HuH-7.5 (cell line): ENCODE data around the gene ANKMY1.
"Not testable (repeated sequence)": the region's sequence is repeated elsewhere in the genome, so short reads cannot be mapped to it uniquely, and the experiment has no call there.

ENCODE experiments used
- DNase-seq: peaks from one replicate; pipeline ENCODE4 v3.0.0; 2011; ENCODE audit warnings: low spot score

ANKMY1 gene

GRCh38 chr2:240554767-240555493 is 2.9 kb downstream of the ANKMY1 start:
- no peak for DNase-seq

DNA sequence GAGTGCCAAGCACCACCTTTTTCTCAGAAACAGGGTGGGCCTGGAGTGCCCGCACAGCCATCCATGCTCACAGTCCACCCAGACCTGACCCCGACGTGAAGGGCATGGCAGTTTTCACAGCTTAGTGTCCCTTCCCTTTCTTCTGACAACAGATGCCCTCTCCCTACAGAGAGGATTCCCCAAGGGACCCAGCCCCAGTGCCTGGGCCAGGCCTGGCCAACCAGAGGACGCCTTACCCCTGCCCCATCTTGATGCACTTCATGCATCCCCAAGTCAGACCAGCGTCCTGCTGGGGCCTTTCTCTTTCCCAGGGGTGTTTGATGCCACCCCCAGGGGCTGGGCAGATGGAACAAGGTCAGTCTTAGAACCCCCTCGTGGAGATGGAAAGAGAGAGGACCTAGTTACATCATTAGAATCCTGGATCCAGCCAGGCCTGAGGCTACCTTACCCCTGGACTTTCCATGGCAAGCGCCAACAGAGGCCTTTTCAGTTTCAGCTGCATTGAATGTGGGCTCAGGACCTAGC is 3.8 kb downstream of the ANKMY1 start:
- DNase-seq = no peak

- no peak for DNase-seq
Observed at GRCh38 chr2:240551811-240552210, 6.0 kb downstream of the ANKMY1 start.

DNA sequence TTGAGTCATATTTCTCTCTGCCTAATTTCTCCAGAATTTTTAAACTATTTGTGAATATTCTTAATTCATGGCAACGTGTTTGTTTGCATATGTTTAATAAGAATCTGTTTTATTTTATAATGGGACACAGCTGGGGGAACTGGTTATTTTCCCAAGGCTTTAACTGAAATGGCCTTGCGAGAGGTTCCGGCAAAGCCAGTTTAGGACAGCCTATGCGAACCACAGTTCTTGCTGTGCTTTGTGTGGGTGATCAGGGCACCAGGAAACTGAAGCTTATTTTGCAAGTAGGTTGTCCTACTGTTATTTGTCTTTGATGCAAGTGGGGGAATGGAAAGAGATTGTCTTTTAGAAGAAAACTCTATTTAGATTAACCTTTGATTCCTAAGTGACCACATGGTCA is 6.5 kb downstream of the ANKMY1 start:
- DNase-seq = no peak

- no peak for DNase-seq
Observed at GRCh38 chr2:240539906-240540305, 17.9 kb downstream of the ANKMY1 start.

DNA sequence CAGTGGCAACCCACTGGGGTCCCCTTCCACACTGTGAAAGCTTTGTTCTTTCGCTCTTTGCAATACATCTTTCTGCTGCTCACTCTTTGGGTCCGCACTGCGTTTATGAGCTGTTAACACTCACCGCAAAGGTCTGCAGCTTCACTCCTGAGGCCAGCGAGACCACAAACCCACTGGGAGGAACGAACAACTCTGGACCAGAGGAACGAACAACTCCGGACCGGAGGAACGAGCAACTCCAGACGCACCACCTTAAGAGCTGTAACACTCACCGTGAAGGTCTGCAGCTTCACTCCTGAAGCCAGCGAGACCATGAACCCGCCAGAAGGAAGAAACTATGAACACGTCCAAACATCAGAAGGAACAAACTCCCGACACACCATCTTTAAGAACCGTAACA is 18.7 kb downstream of the ANKMY1 start:
- DNase-seq = not testable (repeated sequence)

- no peak for DNase-seq
Observed at GRCh38 chr2:240538031-240538780, 19.6 kb downstream of the ANKMY1 start.

- DNase-seq = no peak
Observed at GRCh38 chr2:240532031-240532775, 25.6 kb downstream of the ANKMY1 start.

GRCh38 chr2:240531038-240531437 is 26.8 kb downstream of the ANKMY1 start:
- no peak for DNase-seq

- no peak for DNase-seq
Observed at GRCh38 chr2:240530181-240530580, 27.6 kb downstream of the ANKMY1 start.

- no peak for DNase-seq
Observed at GRCh38 chr2:240529344-240529999, 28.3 kb downstream of the ANKMY1 start.

GRCh38 chr2:240528406-240529040 is 29.3 kb downstream of the ANKMY1 start:
- DNase-seq = no peak

DNA sequence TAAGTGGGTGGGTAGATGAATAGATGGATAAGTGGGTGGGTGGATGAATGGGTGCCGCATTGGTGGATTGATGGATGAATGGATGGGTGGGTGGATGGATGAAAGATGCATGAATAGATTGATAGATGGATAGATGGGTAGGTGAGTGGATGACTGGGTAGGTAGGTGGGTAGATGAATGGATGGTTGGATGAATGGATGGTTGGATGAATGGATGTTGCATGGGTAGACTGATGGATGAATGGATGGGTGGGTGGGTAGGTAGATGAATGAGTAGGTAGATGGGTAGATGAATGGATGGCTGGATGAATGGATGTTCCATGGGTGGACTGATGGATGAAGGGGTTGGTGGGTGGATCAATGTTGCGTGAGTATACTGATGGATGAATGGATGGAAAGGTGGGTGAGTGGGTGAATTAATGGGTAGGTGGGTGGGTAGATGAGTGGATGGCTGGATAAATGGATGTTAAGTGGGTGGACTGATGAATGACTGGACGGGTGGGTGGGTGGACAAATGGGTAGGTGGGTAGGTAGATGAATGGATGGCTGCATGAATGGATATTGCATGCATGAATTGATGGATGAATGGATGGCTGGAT is 30.5 kb downstream of the ANKMY1 start:
- DNase-seq = no peak

DNA sequence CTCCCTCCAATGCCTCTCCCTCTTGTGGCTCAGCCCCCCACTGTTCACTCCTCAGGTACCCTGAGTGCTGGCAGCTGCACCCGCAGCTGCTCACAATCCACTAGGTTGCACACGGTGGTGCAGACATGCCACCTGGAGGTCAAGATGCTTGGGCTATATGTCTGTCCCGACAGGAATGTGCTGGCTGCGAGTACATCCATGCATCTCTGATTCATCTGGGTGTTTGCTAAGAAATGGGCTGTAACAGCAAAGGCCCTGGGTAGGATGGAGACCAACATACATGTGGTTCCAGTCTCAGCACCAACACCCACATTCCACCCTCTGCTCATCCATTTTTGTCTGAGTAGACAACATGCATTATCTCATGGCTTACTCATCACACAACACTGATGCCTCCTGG is 31.3 kb downstream of the ANKMY1 start:
- DNase-seq = no peak

DNA sequence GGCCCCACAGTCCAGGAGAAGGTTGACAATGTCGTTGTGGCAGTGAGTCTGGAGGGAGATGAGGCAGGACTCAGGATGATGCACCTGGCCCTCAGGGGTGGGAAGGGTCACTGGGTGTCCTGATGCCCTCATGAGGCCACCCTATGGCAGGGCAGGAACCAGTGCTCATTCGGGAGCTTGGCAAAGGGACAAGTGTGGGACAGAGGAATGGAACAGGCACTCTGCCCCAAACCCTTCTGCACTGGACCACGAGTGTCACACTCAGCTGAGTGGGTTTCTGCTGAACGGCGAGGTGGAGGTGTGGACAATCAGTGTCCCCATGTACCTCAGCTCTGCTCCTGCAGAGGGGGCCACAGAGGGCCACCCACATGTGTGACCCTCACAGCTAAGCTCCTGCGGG is 32.0 kb downstream of the ANKMY1 start:
- DNase-seq = no peak

DNA sequence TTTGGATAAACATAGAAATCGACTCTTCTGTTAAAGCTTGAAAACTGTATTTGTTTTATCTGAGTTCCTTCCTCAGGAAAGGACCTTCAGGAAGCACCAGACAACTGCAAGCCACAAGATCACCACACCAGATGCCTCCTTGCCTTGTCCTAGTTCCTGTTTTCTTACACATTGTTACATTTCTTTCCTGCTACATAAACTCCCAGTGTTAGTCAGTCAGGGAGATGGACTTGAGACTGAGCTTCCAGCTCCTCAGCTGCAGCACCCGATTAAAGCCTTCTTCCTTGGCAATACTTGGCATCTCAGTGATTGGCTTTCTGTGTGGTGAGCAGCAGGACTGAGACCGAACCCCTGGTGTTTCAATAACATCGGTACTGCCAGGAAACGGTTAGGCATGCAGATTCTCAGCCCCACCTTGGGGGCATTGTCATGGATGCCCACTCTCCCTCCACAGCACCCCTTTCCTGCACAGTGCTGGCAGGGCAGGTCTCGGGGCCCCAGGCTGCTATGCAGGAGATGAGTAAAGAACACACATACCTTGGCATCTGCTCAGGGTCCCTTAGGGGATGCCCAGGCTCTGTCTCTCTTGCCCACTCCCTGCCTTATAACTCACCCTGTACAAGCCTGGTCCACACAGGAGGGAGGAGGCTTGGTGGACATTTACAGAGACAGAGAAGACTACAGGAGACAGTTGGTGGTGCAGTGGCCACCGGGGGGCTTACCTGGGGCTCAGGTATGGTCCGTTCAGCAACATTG is 32.6 kb downstream of the ANKMY1 start:
- no peak for DNase-seq

- no peak for DNase-seq
Observed at GRCh38 chr2:240523451-240524281, 34.1 kb downstream of the ANKMY1 start.

DNA sequence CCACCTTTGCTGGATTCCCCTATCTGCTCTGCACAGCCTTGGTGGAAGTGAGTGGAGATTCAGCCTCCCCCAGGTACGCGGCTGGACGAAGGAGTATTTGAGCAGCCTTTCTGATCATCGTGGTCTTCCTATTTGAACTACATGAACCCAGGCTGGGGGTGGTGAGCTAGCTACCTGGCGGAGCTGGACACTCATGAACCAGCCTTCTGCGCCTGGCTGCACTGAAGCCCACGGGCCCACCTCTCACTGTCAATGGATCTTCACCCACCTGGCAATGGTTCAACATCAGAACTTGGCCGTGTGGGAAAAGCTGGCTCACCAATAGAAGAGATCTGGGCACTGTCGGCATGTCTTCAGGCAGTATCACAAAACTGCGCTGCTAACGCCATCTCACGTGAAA is 35.4 kb downstream of the ANKMY1 start:
- DNase-seq = no peak

- DNase-seq = not testable (repeated sequence)
Observed at GRCh38 chr2:240521885-240522284, 35.9 kb downstream of the ANKMY1 start.

- no peak for DNase-seq
Observed at GRCh38 chr2:240520974-240521350, 36.8 kb downstream of the ANKMY1 start.
